PFSK-1 (cell line): ENCODE measurements around the gene C19orf47.

Experiments used
- FOXP2 ChIP-seq: optimal IDR thresholded peaks from 2 replicates; pipeline ENCODE3; 2011; ENCODE audit warnings: borderline replicate concordance, control low read depth, inconsistent platforms; ENCODE audit not compliant: insufficient read depth; ENCODE audit errors: extremely low read length, extremely low read depth
- POLR2AphosphoS5 ChIP-seq: IDR thresholded peaks from 2 replicates; pipeline ENCODE4 v1.6.1; 2012; ENCODE audit warnings: low read depth, mild to moderate bottlenecking, control low read depth, low read length, moderate library complexity
- REST ChIP-seq, 2 experiments: IDR thresholded peaks; 2 replicates each; pipeline versions ENCODE4 v1.6.1 to v1.8.0; 2011 to 2012; ENCODE audit warnings: low read depth in 2 of 2, low read length in 2 of 2, control low read depth in 1 of 2, inconsistent platforms in 1 of 2, mild to moderate bottlenecking in 1 of 2, moderate library complexity in 1 of 2; ENCODE audit not compliant: insufficient read depth in 1 of 2
- SIN3A ChIP-seq: IDR thresholded peaks from 2 replicates; pipeline ENCODE4 v1.6.1; 2012; ENCODE audit warnings: mild to moderate bottlenecking, low read length, moderate library complexity, borderline replicate concordance; ENCODE audit not compliant: insufficient read depth
- TAF1 ChIP-seq: IDR thresholded peaks from 2 replicates; pipeline ENCODE4 v1.6.1; 2012; ENCODE audit warnings: low read length, control low read depth, borderline replicate concordance; ENCODE audit not compliant: insufficient read depth

C19orf47 gene

GRCh38 chr19:40278361-40279035, 69.7 kb downstream of the C19orf47 start:
- TF ChIP-seq TAF1, result no peak
- no peak for TF ChIP-seq POLR2AphosphoS5
- no peak for TF ChIP-seq FOXP2
- no peak for TF ChIP-seq REST (IDR thresholded peaks at IDR 0.05; ENCODE audit: insufficient read depth in 1 of 2, low read depth in 2 of 2, low read length in 2 of 2)
- TF ChIP-seq SIN3A, result no peak

- TF ChIP-seq FOXP2 (no peak), REST (IDR thresholded peaks at IDR 0.05; ENCODE audit: insufficient read depth in 1 of 2, low read depth in 2 of 2, low read length in 2 of 2) (no peak), SIN3A (no peak), POLR2AphosphoS5 (no peak), TAF1 (no peak)
Measured at GRCh38 chr19:40277356-40278059, 70.7 kb downstream of the C19orf47 start.

GRCh38 chr19:40274585-40275544, 73.3 kb downstream of the C19orf47 start:
- TF ChIP-seq SIN3A (no peak), POLR2AphosphoS5 (no peak), FOXP2 (no peak), REST (IDR thresholded peaks at IDR 0.05; ENCODE audit: insufficient read depth in 1 of 2, low read depth in 2 of 2, low read length in 2 of 2) (no peak), TAF1 (no peak)

GRCh38 chr19:40273469-40274360, 74.5 kb downstream of the C19orf47 start:
- TF ChIP-seq SIN3A (no peak), POLR2AphosphoS5 (no peak), REST (IDR thresholded peaks at IDR 0.05; ENCODE audit: insufficient read depth in 1 of 2, low read depth in 2 of 2, low read length in 2 of 2) (no peak), TAF1 (no peak), FOXP2 (no peak)
